Measurements from ENCODE around the gene ISM1.

The ISM1 gene

DNA sequence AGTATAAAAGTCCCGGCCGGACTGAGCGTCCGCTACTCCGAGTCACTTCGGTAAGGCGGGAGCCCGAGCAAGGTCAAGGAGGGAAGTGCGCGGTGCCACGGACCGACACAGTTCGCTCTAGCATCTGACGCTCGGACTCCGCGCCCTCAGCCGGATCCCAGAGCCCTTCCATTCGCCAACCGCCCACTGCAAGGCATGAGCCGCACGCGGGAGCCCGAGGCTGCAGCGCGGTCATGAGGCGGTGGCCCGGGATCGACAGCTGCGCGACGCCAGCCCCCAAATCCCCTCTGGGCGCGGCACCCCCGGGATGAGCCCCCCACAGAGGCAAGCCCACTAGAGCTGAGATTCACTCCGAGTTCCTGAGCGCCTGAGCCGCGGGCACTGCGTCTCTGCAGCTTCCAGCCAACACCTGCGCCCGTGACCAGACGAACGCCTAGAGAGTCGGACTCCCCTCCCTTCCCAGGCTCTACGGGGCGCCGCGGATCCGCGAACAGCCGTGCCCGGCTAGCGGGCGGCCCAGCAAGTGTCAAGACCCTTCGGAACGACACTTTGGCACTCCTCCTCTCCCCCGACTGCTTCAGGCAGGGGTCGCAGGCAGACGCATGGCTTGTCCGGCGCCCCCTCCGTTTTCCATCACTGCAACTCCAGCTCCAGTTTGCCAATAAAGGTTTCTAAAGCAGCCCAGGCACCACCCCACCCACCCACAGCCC, 725 bp upstream of the ISM1 start:
- TF ChIP-seq, protein P1, sequence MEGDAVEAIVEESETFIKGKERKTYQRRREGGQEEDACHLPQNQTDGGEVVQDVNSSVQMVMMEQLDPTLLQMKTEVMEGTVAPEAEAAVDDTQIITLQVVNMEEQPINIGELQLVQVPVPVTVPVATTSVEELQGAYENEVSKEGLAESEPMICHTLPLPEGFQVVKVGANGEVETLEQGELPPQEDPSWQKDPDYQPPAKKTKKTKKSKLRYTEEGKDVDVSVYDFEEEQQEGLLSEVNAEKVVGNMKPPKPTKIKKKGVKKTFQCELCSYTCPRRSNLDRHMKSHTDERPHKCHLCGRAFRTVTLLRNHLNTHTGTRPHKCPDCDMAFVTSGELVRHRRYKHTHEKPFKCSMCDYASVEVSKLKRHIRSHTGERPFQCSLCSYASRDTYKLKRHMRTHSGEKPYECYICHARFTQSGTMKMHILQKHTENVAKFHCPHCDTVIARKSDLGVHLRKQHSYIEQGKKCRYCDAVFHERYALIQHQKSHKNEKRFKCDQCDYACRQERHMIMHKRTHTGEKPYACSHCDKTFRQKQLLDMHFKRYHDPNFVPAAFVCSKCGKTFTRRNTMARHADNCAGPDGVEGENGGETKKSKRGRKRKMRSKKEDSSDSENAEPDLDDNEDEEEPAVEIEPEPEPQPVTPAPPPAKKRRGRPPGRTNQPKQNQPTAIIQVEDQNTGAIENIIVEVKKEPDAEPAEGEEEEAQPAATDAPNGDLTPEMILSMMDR (IDR thresholded peaks at IDR 0.05; ENCODE audit: borderline replicate concordance, control extremely low read depth, extremely low read depth, insufficient read depth, missing control alignments): no peak
- DNase-seq (ENCODE audit: low spot score): peak; percentile 41
- in situ Hi-C loops (cut with MboI; ENCODE audit: low sequenced_read_pairs, unreplicated experiment): no loop called here

DNA sequence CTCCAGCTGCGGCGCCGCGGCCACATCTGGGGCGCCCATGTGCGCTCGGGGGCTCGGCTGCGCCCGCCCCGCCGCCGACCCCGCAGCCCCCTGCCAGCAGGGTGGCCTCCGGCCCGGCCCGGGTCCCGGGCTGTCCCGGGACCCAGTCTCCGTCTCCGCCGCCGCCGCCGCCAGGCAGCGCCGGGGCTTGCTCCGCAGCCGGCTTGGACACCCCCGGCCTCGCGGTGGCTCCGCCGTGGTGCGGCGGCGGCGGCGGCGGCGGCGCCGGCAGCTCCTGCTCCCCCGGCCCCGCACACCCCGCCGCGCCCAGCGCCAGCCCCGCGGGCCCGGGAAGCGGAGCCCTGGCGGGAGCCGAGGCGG, 219 bp downstream of the ISM1 start:
- TF ChIP-seq, protein P1 (IDR thresholded peaks at IDR 0.05; ENCODE audit: borderline replicate concordance, control extremely low read depth, extremely low read depth, insufficient read depth, missing control alignments): no peak
- in situ Hi-C loops (cut with MboI; ENCODE audit: low sequenced_read_pairs, unreplicated experiment): no loop called here
- no peak for DNase-seq (ENCODE audit: low spot score)

DNA sequence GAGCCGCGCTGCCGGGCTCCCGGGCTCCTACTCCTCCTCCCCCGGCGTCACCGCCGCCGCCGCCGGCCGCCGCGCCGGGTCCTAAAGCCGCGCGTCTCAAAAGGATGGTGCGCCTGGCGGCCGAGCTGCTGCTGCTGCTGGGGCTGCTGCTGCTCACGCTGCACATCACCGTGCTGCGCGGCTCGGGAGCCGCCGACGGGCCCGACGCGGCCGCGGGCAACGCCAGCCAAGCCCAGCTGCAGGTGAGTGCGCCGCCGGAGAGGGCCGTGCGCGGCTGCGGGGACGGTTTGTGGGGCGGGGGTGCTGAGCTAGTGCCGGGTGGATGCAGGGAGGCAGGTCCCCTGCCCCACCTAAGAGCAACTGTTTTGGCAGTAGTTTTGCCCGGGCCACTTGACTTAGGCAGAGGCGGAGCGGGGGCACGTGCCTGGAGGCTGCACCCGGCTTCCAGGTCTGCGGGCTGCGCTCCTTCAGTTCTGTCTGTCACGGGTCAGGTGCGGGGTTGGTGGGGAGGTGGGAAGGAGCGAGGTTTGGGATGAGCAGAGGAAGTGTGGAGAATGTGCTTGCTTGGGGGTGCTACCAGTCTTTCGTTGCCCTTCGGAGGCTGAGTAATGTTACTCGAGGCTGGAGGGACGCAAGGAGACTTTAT, 722 bp downstream of the ISM1 start:
- in situ Hi-C loops (cut with MboI; ENCODE audit: low sequenced_read_pairs, unreplicated experiment): no loop called here
- TF ChIP-seq, protein P1 (IDR thresholded peaks at IDR 0.05; ENCODE audit: borderline replicate concordance, control extremely low read depth, extremely low read depth, insufficient read depth, missing control alignments): no peak
- DNase-seq (ENCODE audit: low spot score): peak; percentile 83

DNA sequence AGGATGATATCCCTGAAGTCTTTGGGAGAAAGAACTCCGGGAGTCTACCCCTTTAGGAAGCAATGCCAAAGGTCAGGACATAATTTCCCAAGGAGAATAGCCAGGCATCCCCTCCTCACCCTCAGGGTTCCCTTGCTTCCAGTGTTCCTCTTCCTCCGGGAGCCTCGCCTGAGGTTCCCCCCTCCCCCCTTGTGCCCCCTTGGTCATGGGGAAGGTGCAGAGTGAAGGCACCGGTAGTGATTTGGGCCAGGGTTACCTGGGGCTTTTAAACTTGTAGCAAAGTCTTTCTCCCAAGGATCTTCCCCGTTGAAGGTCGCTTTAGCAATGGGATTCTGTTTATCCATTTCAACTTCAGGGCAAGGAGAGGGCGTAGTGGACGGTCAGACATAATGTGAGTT, 1.2 kb downstream of the ISM1 start:
- in situ Hi-C loops (cut with MboI; ENCODE audit: low sequenced_read_pairs, unreplicated experiment): no loop called here
- peak; percentile 10 for DNase-seq (ENCODE audit: low spot score)
- TF ChIP-seq, protein P1 (IDR thresholded peaks at IDR 0.05; ENCODE audit: borderline replicate concordance, control extremely low read depth, extremely low read depth, insufficient read depth, missing control alignments): no peak

DNA sequence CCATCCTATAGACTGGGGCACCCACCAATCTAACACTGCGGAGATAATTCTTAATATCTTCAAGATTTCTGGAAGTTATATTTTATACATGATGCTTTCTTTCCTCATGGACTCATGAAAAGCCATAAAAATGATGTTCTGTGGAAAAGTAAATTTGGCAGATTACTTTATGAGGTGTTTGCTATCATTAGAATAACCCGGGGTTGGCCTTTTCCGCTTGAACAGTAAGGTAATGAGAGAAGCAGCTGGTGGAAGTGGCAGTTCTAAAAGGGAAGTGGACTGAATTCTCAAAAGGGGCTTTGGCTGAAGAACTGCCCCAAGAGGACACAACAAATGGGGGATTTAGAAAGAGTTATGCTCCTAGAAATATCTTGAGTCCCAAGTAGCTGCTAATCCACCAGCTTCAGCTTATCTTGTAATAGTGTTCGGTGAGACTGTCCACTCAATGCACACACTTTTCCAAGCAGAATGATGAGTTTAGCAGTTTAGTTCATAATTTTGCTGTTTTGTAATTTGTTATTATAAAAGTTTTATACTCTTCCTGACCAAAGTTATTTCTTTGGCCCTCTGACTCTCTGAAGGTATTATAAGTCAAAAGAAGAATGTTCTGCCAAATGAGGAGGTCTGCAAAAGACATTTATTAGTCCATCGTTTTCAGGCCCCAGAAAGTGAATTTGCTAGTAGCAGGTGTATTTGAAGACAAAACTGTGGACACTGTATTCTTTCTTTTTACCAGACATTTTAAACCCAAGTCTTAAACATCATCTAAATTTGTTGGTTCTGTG, 2.9 kb downstream of the ISM1 start:
- in situ Hi-C loops (cut with MboI; ENCODE audit: low sequenced_read_pairs, unreplicated experiment): no loop called here
- no peak for DNase-seq (ENCODE audit: low spot score)
- TF ChIP-seq, protein P1 (IDR thresholded peaks at IDR 0.05; ENCODE audit: borderline replicate concordance, control extremely low read depth, extremely low read depth, insufficient read depth, missing control alignments): no peak

DNA sequence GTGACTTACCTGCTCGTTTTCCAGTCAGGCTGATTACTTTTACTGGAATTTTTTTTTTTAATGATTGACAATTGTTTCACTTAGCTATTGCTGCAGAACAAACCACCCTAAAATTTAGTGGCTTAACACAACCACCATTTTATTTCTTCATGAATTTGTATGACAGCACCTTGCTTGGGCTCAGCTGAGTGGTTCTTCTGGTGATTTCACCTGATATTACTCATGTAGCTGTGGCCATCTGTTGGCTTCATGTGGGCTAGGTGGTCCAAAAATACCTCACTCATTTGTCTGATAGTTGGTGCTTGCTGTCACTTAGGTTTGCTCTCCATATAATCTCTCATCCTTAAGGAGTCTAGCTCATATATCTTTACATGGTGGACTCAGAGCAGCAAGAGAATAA, 5.3 kb downstream of the ISM1 start:
- TF ChIP-seq, protein P1 (IDR thresholded peaks at IDR 0.05; ENCODE audit: borderline replicate concordance, control extremely low read depth, extremely low read depth, insufficient read depth, missing control alignments): no peak
- no peak for DNase-seq (ENCODE audit: low spot score)
- in situ Hi-C loops (cut with MboI; ENCODE audit: low sequenced_read_pairs, unreplicated experiment): no loop called here

Measured in GM13976 (cell line).